BE2C (cell line): ENCODE results near the gene BICRA.
A peak's percentile ranks its signal among the peaks of the same experiment; 100 is the strongest.

Experiments used
- DNase-seq: peaks from one replicate; pipeline ENCODE4 v3.0.0-alpha.2; 2020
- H3K27me3 ChIP-seq: fragments of 250-450 bp; sonication (Bioruptor Pico); 2 replicates; pipeline ENCODE4 v1.5.1; 2020; ENCODE audit warnings: mild to moderate bottlenecking
- H3K36me3 ChIP-seq: fragments of 250-450 bp; sonication (Bioruptor Pico); 2 replicates; pipeline ENCODE4 v1.5.1; 2020; ENCODE audit warnings: mild to moderate bottlenecking
- H3K4me1 ChIP-seq: fragments of 250-450 bp; sonication (Bioruptor Pico); 2 replicates; pipeline ENCODE4 v1.5.1; 2020
- H3K4me3 ChIP-seq: 2 replicates; pipeline ENCODE4 v1.5.1; 2011; ENCODE audit warnings: low read depth, low read length
- H3K9me3 ChIP-seq: fragments of 250-450 bp; sonication (Bioruptor Pico); 2 replicates; pipeline ENCODE4 v1.5.1; 2020
- CTCF ChIP-seq: IDR thresholded peaks from 2 replicates; pipeline ENCODE4 v1.5.1; 2012; ENCODE audit warnings: mild to moderate bottlenecking, low read depth, low read length

BICRA gene

GRCh38 chr19:47696635-47697034, 87.7 kb downstream of the BICRA start:
- Histone ChIP-seq H3K9me3 (no peaks in the 10 kb centered on the region), H3K36me3 (peaks cover 21% of the 10 kb centered on the region), H3K4me1 (no peaks in the 10 kb centered on the region), H3K4me3 (no peak overlapping the region), H3K27me3 (no peaks in the 10 kb centered on the region)
- DNase-seq, result no peak
- no peak for TF ChIP-seq CTCF

- Histone ChIP-seq H3K27me3 (no peaks in the 10 kb centered on the region), H3K36me3 (peaks cover 15% of the 10 kb centered on the region), H3K4me1 (no peaks in the 10 kb centered on the region), H3K9me3 (no peaks in the 10 kb centered on the region), H3K4me3 (no peak overlapping the region)
- peak; percentile 99 for TF ChIP-seq CTCF
- DNase-seq, result peak; percentile 79
Observed at GRCh38 chr19:47697863-47698609, 89.1 kb downstream of the BICRA start.

- DNase-seq, result no peak
- H3K4me3 ChIP-seq, result no peak overlapping the region
- no peaks in the 10 kb centered on the region for H3K4me1 ChIP-seq
- H3K9me3 ChIP-seq, result no peaks in the 10 kb centered on the region
- TF ChIP-seq CTCF, result no peak
- H3K27me3 ChIP-seq, result no peaks in the 10 kb centered on the region
- H3K36me3 ChIP-seq, result peaks cover 11% of the 10 kb centered on the region; the same call in 1 of the 2 replicates
Observed at GRCh38 chr19:47698631-47699359, 89.9 kb downstream of the BICRA start.

- peak; percentile 87 for TF ChIP-seq CTCF
- no peaks in the 10 kb centered on the region for H3K9me3 ChIP-seq
- peak; percentile 80 for DNase-seq
- H3K36me3 ChIP-seq, result peaks cover 11% of the 10 kb centered on the region; the same call in 1 of the 2 replicates
- H3K27me3 ChIP-seq, result no peaks in the 10 kb centered on the region
- H3K4me3 ChIP-seq, result no peak overlapping the region
- H3K4me1 ChIP-seq, result no peaks in the 10 kb centered on the region
Observed at GRCh38 chr19:47699360-47699917, 90.5 kb downstream of the BICRA start.

- no peaks in the 10 kb centered on the region for H3K9me3 ChIP-seq
- no peaks in the 10 kb centered on the region for H3K27me3 ChIP-seq
- H3K4me3 ChIP-seq, result no peak overlapping the region
- H3K36me3 ChIP-seq, result peaks cover 11% of the 10 kb centered on the region; the same call in 1 of the 2 replicates
- TF ChIP-seq CTCF, result no peak
- H3K4me1 ChIP-seq, result no peaks in the 10 kb centered on the region
- DNase-seq, result no peak
Observed at GRCh38 chr19:47700934-47701716, 92.2 kb downstream of the BICRA start.
